Measurements from ENCODE around the gene ZP1. TPM values are rescaled to one million over a fixed set of nuclear protein-coding genes. Genes with fewer than 3 reads are reported as not detected.

ZP1 gene
- total RNA-seq, 1 donor from 2014 or later: 0.40 TPM

- peak; percentile 40 for DNase-seq (ENCODE audit: low spot score)
- Mint-ChIP-seq H3K27ac (ENCODE audit: unreplicated experiment) (no peak overlapping the region), H3K36me3 (ENCODE audit: low read depth) (no peaks in the 10 kb centered on the region), H3K9me3 (ENCODE audit: low read depth) (no peaks in the 10 kb centered on the region), H3K4me3 (ENCODE audit: unreplicated experiment) (no peak overlapping the region), H3K4me1 (ENCODE audit: low read depth) (peaks cover 25% of the 10 kb centered on the region), H3K27me3 (ENCODE audit: low read depth) (peaks cover 9% of the 10 kb centered on the region)
- no peak for TF ChIP-seq CTCF (IDR thresholded peaks at IDR 0.05)
Measured at GRCh38 chr11:60867871-60868681, 734 bp downstream of the ZP1 start.

GRCh38 chr11:60868682-60869450, 1.5 kb downstream of the ZP1 start:
- Mint-ChIP-seq H3K36me3 (ENCODE audit: low read depth) (no peaks in the 10 kb centered on the region), H3K27ac (ENCODE audit: unreplicated experiment) (no peak overlapping the region), H3K27me3 (ENCODE audit: low read depth) (peaks cover 5% of the 10 kb centered on the region), H3K4me3 (ENCODE audit: unreplicated experiment) (no peak overlapping the region), H3K4me1 (ENCODE audit: low read depth) (peaks cover 30% of the 10 kb centered on the region), H3K9me3 (ENCODE audit: low read depth) (no peaks in the 10 kb centered on the region)
- peak; percentile 43 for DNase-seq (ENCODE audit: low spot score)
- no peak for TF ChIP-seq CTCF (IDR thresholded peaks at IDR 0.05)

GRCh38 chr11:60869451-60869825, 2.1 kb downstream of the ZP1 start:
- Mint-ChIP-seq H3K4me3 (ENCODE audit: unreplicated experiment) (no peak overlapping the region), H3K4me1 (ENCODE audit: low read depth) (peaks cover 30% of the 10 kb centered on the region), H3K36me3 (ENCODE audit: low read depth) (no peaks in the 10 kb centered on the region), H3K27ac (ENCODE audit: unreplicated experiment) (no peak overlapping the region), H3K9me3 (ENCODE audit: low read depth) (no peaks in the 10 kb centered on the region), H3K27me3 (ENCODE audit: low read depth) (peaks cover 4% of the 10 kb centered on the region)
- peak; percentile 63 for DNase-seq (ENCODE audit: low spot score)
- no peak for TF ChIP-seq CTCF (IDR thresholded peaks at IDR 0.05)

- no peaks in the 10 kb centered on the region for H3K36me3 Mint-ChIP-seq (ENCODE audit: low read depth)
- H3K4me3 Mint-ChIP-seq (ENCODE audit: unreplicated experiment): no peak overlapping the region
- peaks cover 2% of the 10 kb centered on the region for H3K27me3 Mint-ChIP-seq (ENCODE audit: low read depth)
- peak overlapping the region; percentile 17 for H3K27ac Mint-ChIP-seq (ENCODE audit: unreplicated experiment)
- peaks cover 30% of the 10 kb centered on the region for H3K4me1 Mint-ChIP-seq (ENCODE audit: low read depth)
- DNase-seq (ENCODE audit: low spot score): peak; percentile 22
- TF ChIP-seq CTCF (IDR thresholded peaks at IDR 0.05): no peak
- H3K9me3 Mint-ChIP-seq (ENCODE audit: low read depth): no peaks in the 10 kb centered on the region
Measured at GRCh38 chr11:60870276-60870675, 2.9 kb downstream of the ZP1 start.

GRCh38 chr11:60870733-60871377, 3.5 kb downstream of the ZP1 start:
- no peak for TF ChIP-seq CTCF (IDR thresholded peaks at IDR 0.05)
- no peak overlapping the region for H3K4me3 Mint-ChIP-seq (ENCODE audit: unreplicated experiment)
- no peaks in the 10 kb centered on the region for H3K36me3 Mint-ChIP-seq (ENCODE audit: low read depth)
- H3K27me3 Mint-ChIP-seq (ENCODE audit: low read depth): peaks cover 2% of the 10 kb centered on the region
- H3K9me3 Mint-ChIP-seq (ENCODE audit: low read depth): no peaks in the 10 kb centered on the region
- DNase-seq (ENCODE audit: low spot score): peak; percentile 69
- peaks cover 30% of the 10 kb centered on the region for H3K4me1 Mint-ChIP-seq (ENCODE audit: low read depth)
- peak overlapping the region; percentile 32 for H3K27ac Mint-ChIP-seq (ENCODE audit: unreplicated experiment)

All from chondrocyte (in vitro differentiated cells).